GM19043 (cell line): Measurements from ENCODE around the gene NKX2-8.
"Not testable (repeated sequence)": the region's sequence is repeated elsewhere in the genome, so short reads cannot be mapped to it uniquely, and the experiment has no call there.

Experiments used
- ATAC-seq: cut with Tn5 transposase; IDR thresholded peaks from one replicate; pipeline ENCODE4 v1.9.1; 2021; ENCODE audit warnings: low read depth; ENCODE audit not compliant: unreplicated experiment

The NKX2-8 gene

DNA sequence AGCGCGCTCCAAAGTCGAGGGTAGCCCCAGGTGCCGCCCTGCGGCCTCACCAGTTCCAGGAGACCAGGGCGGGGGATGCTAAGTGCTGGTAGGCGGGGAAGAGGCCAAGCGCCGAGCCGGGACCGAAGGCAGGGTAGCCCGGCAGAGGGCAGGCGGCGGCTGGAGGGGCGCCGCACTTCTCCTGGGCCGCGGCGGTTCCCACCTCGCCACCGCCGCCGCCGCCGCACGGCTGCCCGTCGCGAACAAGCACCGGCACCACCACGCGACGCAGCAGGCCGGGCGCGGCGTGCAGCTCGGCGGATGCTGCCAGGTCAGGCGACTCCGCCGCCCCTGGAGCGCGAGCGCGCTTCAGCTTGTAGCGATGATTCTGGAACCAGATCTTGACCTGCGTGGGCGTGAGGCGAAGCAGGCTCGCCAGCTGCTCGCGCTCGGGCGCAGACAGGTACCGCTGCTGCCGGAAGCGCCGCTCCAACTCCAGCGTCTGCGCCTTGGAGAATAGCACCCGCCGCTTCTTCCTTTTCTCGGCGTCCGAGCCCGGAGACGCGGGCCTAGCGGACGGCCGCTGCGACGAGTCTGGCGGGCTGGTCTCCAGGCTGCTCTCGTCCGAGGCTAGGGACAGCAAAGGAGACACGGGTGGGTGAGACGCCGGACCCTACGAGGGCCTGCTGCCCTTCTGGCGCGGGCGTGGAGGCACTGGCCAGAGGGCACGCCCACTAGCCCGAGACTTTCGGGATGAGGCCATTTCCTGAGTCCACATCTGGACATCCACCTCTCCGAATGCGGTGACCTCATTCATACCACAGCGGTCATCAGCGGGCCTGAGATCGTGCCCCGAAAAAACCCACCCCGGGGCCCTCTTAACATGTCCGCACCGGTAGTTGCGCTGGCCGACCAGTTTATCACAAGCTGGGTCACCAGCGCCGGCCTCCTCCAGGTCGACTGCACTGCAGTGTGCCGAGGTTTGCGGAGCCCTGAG lies 1.3 kb downstream of the NKX2-8 start:
- ATAC-seq = no peak

DNA sequence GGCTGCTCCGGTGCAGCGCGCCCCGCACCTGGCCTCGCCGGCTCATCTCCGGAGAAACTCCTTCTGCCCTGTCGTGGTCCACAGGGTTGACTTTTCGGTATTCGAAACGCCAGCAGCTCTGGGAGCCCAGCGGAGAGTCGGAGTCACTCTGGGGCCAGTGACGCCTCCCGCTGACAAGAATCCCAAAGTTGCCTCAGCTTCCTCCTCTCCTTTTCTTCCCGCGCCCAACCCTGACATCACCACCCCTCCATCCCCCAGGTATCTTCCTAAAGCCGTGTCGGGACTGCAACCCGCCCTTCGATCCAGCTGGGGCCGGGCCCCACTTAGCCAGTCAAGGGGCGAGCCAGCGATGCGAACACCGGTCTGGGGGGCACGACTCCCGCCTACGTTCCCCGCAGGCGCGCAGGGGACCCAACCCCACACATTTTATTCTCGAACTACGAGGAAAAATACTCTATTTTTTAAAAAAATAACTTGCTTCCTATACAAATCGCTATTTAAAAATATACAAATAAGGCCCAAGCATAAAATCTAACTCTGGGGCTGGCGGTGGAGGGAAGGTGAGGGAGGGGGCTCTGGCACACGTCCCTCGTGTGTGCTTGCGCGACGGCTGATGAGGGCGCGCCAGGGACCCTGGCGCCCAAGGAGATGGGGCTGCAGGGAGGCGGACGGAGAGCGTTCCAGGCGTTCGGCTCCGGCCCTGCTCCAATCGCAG lies 2.1 kb downstream of the NKX2-8 start:
- ATAC-seq = no peak

DNA sequence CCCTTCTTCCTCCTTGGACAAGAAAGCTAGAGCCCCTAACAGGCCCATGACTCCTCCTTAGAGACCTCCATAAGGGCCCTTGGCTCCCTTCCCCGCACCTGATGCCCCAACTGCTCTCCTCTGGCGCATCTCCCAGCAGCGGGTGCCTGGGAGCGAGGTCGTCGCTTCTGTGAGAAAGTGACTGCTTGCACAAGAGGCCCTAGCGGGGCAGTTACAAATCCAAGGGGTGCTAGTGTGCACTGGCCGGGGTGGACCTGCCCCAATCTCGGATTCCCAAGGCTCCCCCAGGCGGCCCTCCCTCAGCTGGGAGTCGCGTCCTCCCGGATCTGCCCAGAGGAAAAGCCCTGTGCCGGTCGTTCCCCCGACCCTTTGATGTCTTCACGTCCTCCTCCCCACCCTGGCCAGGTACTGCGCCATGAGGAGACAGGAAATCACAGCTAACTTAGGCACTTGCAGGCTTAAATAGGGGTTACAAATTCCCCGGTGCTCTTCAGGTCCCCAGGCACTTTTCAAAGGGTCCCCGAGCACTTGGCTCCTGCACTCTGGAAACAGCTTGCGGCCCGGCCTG lies 2.8 kb downstream of the NKX2-8 start:
- ATAC-seq = no peak

GRCh38 chr14:36579001-36579555 lies 3.3 kb downstream of the NKX2-8 start:
- no peak for ATAC-seq

GRCh38 chr14:36570065-36570464 lies 12.3 kb downstream of the NKX2-8 start:
- no peak for ATAC-seq

- no peak for ATAC-seq
Measured at GRCh38 chr14:36556811-36557433, 25.5 kb downstream of the NKX2-8 start.

GRCh38 chr14:36555998-36556743 lies 26.2 kb downstream of the NKX2-8 start:
- no peak for ATAC-seq

DNA sequence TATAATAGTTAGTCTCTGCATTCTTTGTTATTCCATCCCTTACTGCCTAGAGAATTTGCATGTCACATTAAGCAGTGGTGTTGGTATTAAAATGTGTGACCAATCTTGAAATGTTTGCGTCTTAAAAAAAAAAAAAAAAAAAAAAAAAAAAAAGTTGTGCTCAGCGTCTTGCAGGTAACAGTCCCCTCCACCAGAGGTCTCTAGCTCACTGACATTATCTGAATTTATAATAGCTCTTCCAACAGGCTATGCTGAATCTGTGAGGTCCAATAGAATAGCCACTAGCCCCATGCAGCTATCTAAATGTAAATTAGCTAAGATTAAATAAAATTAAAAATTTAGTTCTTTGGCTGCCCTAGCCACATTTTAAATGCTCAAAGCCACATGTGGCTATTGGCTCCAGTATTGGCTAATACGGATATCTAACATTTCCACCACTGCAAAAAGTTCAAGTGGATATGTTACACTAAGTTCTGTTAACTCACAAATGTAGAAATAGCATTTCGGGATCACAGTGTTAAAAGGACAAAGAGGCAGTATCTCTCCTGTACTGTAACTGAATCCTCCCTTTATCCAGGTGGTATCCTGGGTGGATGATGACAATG lies 28.7 kb downstream of the NKX2-8 start:
- no peak for ATAC-seq

- ATAC-seq = no peak
Measured at GRCh38 chr14:36550899-36551298, 31.5 kb downstream of the NKX2-8 start.

DNA sequence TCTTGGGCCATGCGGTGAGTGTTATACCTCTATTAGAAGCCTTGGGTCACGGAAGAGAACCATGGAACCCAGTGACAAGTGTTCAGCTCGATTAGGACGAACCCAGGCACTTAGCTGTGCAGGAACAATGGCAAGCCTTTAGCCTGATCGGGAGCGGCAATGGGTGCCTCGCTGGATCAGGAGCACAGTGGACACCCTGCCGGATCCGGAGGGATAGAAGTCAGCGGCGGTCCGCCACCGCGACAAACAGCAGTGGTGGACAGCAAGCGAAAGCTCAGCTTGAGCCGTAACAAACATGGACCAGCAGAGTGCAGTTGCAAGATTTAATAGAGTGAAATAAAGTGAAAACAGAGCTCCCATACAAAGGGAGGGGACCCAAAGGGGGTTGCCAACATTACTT lies 38.1 kb downstream of the NKX2-8 start:
- ATAC-seq = not testable (repeated sequence)

DNA sequence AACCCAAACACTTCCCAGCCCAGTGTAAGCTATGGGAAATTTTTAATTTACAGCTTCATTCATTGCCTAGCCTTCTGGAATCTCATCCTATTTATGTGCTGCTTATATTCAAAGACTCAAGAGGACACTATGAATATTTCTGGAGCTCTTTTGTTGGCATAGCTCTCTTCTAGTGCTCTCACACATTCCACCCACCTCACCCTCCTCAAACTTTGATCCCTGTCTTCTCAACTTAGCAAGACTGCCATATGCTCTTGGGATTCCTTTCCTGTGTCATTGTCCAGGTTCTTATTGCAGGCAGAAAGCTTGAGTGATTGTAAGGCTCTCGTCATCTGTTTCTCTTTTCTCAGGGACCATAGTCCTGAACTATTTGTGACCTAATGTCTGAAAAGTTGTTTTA lies 44.4 kb downstream of the NKX2-8 start:
- ATAC-seq = no peak
